DLD1 (cell line): ENCODE results near the gene FANCI.

Experiments used
- in situ Hi-C: cut with HindIII; loops from 2 replicates; pipeline ENCODE4 v1.10.0; 2017; ENCODE audit warnings: low sequenced_read_pairs

Gene FANCI

GRCh38 chr15:89329329-89330084 is 85.7 kb downstream of the FANCI start:
- in situ Hi-C loops, result no loop called here

DNA sequence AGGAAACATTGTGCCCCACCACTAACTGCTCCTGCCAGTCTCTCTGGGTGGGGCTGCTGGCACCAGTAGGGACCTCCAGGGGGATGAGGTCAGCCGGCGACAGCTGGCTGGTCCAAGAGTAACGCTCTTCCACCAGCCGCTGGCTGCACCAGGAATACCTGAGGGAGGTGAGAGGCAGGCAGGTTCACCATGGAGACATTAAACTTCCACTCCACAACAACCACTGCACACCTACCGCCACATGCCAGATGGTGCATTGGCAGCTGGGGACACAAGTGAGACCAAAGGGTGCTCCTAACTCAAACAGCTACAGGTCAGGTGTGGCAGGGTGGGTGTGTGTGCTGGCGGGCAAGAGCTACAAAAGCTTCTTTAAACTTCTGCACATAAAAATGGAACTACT is 86.3 kb downstream of the FANCI start:
- in situ Hi-C loops, result no loop called here

DNA sequence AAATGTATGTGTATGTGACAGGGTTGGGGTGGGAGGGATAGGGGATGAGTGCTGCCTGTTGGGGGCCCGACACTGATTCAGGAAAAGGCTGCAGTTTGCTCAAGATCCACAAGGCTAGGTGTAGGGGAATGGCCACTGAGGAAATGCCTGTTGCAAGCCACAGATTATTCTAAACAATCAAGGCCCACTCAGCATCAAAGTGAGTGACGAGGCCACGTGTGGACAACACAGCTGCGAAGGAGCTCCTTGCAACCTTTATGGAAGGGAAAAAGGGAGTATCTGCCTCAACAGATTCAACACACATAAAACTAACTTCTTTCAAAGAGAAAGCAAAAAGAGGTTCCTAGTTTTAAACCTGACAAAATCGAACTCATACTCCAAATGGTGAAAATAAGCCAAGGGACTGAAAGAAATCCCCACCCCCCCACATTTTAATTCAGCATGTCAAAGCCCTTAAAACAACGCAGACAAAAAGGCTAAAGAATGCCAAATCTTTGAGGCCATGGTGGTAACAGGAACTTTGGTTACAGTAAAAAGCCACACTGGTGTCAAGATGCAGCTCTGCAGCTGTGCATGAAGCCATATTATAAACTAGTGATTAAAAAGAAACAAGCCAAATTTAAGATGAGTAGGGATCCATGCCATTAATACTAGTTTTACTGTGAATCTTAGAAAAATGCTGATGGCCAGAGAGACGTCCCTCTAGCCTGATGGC is 87.3 kb downstream of the FANCI start:
- in situ Hi-C loops, result no loop called here

DNA sequence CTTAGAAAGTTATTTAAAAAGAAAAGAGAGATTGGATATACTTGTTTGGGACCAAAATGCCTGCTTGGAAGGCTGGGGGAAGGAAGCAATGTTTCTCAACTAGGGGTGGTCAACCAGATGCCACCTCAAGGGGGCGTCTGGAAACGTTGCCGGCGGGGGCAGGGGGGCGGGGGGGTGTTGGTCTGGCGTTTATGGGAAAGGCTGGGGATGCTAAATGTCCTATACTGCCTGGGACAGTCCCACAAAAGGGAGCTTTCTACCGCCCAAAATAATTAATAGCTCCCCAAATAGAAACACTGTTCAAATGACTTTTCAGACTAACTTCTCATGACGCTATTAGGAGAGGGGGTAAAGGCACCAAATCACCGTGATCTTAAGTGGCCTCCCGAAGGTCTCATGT is 88.7 kb downstream of the FANCI start:
- in situ Hi-C loops, result no loop called here

GRCh38 chr15:89333011-89333860 is 89.5 kb downstream of the FANCI start:
- in situ Hi-C loops, result no loop called here

DNA sequence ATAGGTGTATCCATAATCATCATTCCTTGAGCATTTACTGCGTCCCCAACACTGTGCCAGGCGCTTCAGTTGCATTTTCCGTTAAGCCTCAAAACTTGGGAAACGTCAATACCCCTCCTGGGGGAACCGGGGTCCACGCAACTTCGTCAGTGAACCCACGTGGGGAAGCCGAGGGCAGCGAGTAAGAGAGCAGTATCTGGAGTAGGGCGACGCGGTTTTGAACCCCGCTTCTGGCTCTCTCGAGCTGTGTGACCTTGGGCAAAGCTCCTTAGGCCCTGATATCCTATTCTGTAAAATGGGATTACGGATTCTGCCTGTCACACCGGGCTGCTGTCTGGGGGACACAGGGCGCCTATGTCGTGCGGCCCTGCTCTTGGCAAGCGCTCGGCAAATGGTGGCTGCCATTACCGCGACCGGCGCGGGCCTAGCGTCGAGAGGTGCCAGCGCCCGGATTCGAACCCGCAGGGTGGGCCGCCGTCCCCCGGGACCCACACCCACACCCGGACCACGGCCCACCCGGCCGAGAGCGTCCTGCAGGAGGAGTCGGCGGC is 90.3 kb downstream of the FANCI start:
- in situ Hi-C loops, result no loop called here

- in situ Hi-C loops, result no loop called here
These were observed 90.9 kb downstream of the FANCI start, which contains the start of gene POLG for GRCh38 chr15:89334510-89335297. POLG (minus strand) TSS chr15:89334824; CDS start chr15:89333754, 1,070 bp downstream.

DNA sequence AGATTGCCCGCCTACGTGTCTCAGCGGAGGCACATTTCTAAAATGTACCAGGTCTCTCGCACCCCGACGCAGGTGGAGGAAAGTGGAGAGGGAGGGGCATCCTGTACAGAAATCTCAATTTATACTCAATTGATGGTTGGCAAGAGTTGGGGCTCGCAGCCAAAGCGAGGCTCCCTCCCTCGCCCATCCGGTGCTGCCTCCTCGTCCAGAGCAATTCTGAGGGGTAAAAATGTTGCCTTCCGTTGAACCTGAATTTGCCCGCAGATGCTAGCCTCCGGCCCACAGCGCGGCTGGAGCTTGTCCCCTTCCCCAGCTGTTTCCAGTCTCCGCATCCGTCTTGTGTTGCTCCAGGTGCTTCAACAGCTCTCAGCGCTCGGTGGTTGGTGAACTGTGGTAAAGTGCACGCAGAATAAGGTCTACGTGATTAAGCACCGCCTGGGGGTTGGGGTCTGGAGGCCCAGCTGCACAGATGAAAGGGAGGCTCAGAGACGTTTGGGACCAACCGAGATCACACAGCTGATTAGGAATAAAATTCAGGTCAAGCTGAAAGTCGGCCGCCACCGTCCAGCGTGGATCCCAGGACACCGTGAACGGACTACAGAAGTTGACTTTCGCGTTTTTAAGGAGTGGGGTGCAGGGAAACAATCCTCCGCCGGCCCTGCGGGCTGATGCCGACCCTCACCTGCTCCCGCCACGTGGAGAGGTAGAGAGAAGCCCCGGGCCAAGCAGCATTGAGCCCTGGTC is 91.7 kb downstream of the FANCI start:
- in situ Hi-C loops, result no loop called here

GRCh38 chr15:89338036-89338435 is 94.3 kb downstream of the FANCI start:
- in situ Hi-C loops, result no loop called here

DNA sequence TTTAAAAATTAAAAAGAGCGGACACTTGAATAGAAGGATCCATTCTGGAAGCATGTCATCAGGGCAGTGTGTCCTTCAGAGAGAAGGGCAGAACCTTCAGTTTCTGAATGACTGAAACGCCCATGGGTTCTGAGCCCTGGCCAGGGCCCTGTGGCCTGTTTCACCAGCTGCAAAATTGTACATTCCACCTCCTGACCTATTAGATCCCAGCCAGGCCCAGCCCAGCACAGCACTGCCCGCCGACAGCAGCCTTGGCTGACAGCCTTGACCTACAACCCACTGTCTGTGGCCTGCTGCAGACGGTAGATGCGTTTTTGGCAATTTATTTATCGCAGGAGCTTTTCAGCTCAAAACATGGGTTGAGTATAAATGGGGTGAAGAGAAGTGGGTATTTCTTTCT is 96.8 kb downstream of the FANCI start:
- in situ Hi-C loops, result no loop called here

- in situ Hi-C loops, result no loop called here
These were observed 97.7 kb downstream of the FANCI start for GRCh38 chr15:89341316-89342005.

DNA sequence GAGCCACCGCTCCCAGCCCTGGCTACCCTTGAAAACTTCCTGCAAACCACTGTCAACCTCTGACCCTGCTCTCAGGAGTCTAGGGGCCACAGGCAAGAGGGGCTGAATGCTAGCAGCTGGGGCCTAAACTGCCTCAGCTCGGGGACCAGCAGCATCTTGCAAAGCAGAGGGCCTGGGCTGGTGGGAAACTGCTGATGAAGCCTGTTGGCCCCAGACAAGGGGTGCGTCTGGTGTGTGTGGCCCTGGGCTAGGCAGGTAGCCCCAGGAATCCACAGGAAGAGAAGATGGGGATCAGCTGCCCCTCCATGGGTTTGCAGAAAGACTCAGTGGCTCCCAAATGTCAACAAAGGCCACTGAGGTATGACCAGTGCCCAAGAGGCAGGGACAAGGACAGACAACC is 99.1 kb downstream of the FANCI start:
- in situ Hi-C loops, result no loop called here

- in situ Hi-C loops, result no loop called here
These were observed 101.5 kb downstream of the FANCI start for GRCh38 chr15:89345248-89345647.

- in situ Hi-C loops, result no loop called here
These were observed 102.9 kb downstream of the FANCI start for GRCh38 chr15:89346516-89347231.

- in situ Hi-C loops, result no loop called here
These were observed 105.4 kb downstream of the FANCI start for GRCh38 chr15:89349206-89349558.

GRCh38 chr15:89352476-89352875 is 108.7 kb downstream of the FANCI start:
- in situ Hi-C loops, result no loop called here

DNA sequence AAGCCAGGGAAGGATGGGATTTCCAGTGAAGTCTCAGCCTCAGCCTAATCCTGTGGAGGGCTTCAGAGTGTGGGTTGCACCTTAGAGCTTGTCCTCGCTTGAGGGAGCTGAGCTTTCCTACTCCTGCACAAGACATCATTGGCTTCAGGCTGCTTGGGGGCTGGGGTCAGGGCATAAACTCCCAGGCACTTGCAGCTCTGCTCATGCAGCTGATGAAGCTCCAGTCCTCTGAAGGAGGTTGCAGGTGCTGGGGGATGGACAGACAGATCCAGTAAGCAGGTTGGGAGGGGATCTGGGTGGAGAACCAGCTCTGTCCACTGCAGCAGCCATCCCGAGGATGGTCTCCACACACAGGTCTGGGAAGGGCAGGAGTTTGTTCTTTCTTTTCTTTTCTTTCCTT is 110.2 kb downstream of the FANCI start:
- in situ Hi-C loops, result no loop called here

DNA sequence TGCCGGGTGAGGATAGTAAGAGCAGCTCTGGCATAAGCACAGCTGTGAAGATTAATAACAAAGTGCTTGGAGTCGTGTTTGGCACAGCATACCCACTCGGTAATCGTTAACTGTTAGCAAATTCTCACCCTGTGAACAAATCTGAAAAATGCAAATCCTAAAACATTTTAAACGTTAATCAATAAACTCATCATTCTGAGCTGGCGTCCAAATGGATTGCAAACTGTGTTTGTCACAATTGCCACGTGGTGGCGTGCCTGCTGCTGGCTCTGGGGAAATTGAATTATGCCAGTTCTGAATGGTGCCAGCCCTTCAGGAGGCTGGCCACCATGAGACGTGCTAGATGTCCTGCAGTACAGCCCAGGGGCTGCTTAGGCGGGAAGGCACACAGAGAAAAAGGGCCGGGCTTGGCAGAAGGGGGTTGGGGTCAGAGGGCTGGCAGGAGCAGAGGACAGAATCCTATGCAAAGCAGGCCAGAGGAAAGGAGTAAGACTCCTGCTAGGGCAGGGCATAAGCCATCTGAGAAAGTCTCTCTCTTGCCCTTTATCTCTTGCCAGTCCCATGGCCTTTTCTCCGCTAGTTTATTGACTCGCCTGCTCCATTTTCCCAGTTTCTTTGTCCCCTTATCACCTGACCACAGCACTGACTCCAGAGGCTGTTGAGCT is 113.0 kb downstream of the FANCI start:
- in situ Hi-C loops, result loop anchor here (5.0 kb wide), 1 partner anchor 36 kb away; no protein-coding TSS in a partner anchor
